ENCODE data around the gene RANBP3.

DNA sequence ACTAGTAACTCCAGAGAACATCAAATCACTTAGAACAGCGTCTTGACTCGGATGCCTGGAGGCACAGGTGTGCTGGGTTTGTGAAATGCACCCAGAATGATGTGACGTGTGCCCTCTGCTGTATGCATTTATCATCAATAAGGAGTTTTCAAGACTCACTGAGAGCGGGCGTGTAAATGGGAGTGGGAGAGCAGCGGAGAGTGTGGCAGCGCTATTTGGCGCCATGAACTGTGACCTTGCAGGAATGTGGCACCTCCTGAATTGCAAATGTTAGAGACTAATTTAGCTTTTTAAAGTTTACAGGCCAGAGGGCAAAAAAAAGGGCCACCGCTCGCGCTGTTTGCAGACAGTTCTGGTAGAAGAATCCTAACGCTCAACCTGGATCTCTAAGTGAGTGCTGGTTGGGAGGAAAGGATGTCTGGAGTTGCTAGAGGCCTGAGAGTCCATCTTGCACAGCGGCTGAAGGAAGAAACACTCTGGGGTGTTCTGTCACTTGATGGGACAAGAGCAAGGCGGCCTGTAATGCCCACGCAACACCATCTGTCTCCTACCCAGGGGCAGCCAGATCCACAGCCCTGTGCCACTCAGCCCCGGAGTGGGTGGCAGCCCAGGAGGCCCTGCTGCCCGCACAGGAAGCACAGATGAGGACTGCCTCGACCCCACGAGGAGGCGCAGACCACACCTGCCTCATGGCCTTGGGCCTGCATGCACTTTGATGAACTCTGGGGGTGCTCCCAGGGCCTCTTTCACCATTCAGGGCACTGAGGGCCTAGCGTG is 19.7 kb downstream of the RANBP3 start:
- TF ChIP-seq POLR2A (IDR thresholded peaks at IDR 0.05; ENCODE audit: low read length): no peak
- TF ChIP-seq GATA1 (IDR thresholded peaks at IDR 0.05; ENCODE audit: low read depth, low read length): no peak
